Activated naive CD8-positive, alpha-beta T cell treated with anti-CD3 and anti-CD28 coated beads, Interleukin-2, amount 50 U/mL, for 16 hours (primary cell): ENCODE results near the gene GLE1.
"Not testable (repeated sequence)": the region's sequence is repeated elsewhere in the genome, so short reads cannot be mapped to it uniquely, and the experiment has no call there.

Source experiments
- DNase-seq: peaks from one replicate; pipeline ENCODE4 v3.0.0-alpha.2; 2020; ENCODE audit warnings: low read depth, low spot score

The GLE1 gene

DNA sequence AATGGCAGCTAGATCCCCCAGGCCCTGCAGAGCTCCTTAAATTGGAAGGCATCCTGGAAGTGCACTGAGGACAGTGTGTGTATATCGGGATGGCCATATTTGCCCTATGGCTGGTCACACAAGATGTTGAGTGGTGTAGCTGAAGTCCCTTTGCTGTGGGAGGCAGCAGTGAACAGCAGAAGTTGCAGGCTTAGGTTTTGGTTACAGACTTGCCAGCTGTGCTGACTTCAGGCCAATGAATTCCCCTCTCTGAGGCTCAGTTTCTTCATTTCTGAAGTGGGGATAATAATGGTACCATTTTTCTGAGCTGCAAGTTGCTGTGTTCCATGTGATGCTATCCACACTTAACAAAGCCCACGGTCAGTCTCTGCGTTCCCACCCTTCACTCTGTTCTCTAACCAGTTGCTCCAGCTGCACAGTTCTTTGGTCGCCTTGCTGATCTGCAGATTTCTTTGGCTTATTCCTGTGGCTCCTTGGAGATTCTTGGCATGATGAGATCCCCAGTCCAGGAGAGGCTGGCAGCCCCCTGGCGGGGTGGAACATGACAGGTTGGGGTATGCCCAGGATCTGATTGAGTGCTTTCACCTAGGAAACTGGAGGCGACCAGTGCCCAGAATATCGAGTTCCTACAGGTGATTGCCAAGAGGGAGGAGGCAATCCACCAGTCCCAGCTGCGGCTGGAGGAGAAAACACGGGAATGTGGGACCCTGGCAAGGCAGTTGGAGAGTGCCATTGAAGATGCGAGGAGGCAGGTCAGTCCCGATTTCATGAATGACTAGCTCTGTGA lies 6.5 kb upstream of the GLE1 start:
- DNase-seq: no peak

GRCh38 chr9:128498911-128499310 lies 5.6 kb upstream of the GLE1 start:
- no peak for DNase-seq

- no peak for DNase-seq
Measured at GRCh38 chr9:128499920-128500319, 4.6 kb upstream of the GLE1 start.

- not testable (repeated sequence) for DNase-seq
Measured at GRCh38 chr9:128503415-128503825, 1.1 kb upstream of the GLE1 start.

DNA sequence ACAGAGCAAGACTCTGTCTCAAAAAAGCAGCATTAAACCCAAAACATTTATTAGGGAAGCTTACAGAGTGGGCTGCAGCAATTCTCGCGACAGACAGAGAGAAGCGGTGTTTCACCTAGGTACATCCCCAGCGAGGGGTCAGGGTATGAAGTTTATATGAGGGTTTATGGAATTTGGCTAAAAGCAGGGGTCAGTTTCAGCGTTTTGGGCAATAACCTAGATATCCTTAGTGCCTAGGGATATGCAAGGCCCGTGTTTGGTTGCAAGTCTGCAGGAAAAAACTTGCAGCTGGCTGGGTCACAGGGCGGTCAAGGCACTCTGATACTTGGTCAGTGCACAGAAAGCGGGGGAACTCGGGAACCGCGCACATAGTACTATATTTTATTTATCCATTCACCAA lies 649 bp upstream of the GLE1 start:
- DNase-seq: no peak

DNA sequence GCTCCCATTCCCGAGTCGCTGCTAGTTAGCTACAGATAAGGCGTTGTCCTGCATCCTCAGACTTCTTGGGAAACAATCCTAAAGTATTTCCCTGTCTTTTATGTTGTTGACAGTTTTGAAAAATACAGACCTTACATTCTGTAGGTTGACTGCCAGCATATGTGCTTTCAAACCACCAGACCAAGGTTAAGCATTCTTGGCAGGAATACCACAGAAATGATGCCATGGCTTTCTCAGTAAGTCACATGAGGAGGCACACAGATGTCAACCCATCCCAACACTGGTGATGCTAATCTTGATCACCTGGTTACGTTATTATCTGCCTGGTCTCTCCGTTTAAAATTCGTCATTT lies 871 bp downstream of the GLE1 start:
- DNase-seq: no peak

DNA sequence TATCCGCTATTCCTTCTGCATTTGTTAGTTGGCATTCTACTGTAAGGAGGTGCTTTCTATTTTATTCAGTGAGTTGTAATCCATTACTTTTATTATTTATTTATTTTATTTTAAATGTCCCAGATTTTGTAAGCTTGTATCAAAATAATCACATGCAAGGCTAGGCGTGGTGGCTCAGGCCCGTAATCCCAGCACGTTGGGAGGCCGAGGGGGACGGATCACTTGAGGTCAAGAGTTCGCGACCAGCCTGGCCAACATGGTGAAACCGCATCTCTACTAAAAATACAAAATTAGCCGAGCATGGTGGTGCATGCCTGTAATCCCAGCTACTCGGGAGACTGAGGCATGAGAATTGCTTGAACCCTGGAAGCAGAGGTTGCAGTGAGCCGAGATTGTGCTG lies 1.4 kb downstream of the GLE1 start:
- not testable (repeated sequence) for DNase-seq

GRCh38 chr9:128512820-128513219 lies 8.3 kb downstream of the GLE1 start:
- no peak for DNase-seq

- DNase-seq: no peak
Measured at GRCh38 chr9:128521956-128522355, 17.4 kb downstream of the GLE1 start.

GRCh38 chr9:128523199-128523925 lies 18.8 kb downstream of the GLE1 start:
- no peak for DNase-seq

- no peak for DNase-seq
Measured at GRCh38 chr9:128526720-128527119, 22.2 kb downstream of the GLE1 start.

DNA sequence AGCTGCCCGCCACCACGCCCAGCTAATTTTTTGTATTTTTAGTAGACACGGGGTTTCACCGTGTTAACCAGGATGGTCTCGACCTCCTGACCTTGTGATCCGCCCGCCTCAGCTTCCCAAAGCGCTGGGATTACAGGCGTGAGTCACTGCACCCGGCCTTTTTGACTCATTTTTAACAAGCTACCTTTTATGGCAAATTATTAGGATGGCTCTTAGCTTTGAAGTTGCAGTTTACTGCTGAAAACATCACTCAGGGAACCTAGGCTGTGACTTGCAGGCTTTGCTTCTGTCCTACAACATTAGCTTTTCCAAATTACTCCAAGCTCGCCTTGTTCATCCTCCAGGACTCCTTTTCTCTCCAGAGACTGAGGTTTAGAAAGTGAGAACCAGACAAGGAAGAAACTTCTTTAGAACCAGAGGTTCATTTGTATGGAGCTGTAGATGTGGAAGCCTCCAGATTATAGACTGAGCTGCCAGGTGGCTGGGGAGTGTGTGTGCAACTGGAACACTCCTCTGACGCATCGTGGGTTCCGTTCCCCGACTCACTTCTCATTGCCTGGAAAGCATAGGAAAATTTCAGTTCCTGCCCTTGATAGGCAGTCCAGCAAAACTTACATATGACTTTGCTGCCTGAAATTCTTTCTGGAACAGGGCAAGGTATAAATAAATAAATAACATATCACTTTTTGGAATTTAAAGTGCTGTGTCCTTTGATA lies 24.1 kb downstream of the GLE1 start:
- no peak for DNase-seq

- no peak for DNase-seq
Measured at GRCh38 chr9:128529191-128529590, 24.7 kb downstream of the GLE1 start.

DNA sequence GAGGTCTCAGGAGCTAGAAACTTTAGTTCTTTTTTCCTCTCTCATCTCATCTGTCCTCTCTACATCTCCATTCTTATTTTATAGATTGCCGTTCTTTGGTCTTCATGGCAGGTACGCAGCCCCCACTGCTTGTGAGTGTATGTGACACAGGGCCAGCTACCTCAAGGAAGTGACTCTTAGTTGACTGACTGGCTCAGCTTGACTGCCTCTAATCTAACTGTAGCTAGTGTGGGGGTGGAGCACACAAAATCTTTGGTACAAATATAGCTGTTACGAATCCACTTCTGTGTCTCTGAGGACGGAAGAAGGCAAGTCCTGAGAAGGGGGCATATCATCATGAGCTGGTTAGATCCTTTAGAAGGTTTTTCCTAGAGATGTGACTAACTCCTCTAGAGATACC lies 28.1 kb downstream of the GLE1 start:
- no peak for DNase-seq

GRCh38 chr9:128540634-128541360 lies 36.3 kb downstream of the GLE1 start:
- no peak for DNase-seq

DNA sequence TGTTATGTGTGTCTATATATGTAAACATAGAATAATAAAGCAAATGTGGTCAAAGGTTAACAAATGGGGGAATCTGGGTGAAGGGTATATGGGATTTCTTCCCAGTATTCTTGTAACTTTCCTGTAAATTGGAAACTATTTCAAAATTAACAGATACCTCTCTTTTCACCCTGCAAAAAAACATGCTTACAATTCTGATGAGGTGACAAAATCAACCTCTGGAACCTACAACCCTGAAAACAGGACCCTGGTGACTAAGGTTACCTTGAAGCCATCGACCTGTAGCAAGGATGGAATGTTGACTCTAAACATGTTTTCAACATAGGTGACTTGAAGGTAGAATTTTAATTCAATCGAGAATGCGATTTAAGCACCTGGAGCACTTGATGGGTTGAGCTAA lies 42.0 kb downstream of the GLE1 start:
- no peak for DNase-seq

DNA sequence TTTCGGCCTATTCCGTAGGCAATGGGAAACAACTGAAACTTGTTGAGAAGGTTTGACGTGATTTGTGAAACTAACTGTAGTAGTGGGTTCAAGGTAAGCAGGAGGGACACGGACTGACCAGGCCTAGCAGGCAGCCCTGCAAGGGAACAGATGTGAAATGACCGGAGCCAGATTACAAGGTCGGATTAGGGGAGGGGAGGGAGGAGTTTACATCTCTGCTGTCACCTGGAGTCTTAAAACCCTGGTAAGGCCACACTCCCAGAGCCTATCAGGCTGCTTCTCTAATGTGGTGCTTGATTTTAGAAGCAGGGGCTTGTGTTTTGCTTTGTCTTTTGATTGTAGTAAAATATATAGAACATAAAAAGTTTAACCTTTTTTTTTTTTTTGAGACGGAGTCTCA lies 44.4 kb downstream of the GLE1 start:
- DNase-seq: no peak

DNA sequence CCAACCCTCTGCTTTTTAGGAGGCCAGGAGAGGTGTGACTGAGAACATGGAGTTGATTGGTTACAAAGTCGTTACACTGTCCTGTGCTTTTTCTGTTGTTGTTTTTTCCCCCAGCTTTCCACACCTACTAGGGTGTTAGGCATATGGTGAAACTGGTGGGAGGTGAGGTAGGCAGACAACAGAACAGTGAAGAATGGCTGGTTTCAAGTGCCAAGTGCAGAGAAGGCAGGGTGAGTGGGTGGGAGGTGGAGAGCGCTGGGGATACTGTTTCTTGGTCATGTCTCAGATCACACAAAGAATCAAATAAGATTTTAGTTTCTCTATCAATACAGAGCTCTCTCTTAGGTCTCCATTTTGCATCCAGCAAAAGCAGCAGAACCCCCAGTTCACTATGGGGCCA lies 45.7 kb downstream of the GLE1 start:
- DNase-seq: no peak

DNA sequence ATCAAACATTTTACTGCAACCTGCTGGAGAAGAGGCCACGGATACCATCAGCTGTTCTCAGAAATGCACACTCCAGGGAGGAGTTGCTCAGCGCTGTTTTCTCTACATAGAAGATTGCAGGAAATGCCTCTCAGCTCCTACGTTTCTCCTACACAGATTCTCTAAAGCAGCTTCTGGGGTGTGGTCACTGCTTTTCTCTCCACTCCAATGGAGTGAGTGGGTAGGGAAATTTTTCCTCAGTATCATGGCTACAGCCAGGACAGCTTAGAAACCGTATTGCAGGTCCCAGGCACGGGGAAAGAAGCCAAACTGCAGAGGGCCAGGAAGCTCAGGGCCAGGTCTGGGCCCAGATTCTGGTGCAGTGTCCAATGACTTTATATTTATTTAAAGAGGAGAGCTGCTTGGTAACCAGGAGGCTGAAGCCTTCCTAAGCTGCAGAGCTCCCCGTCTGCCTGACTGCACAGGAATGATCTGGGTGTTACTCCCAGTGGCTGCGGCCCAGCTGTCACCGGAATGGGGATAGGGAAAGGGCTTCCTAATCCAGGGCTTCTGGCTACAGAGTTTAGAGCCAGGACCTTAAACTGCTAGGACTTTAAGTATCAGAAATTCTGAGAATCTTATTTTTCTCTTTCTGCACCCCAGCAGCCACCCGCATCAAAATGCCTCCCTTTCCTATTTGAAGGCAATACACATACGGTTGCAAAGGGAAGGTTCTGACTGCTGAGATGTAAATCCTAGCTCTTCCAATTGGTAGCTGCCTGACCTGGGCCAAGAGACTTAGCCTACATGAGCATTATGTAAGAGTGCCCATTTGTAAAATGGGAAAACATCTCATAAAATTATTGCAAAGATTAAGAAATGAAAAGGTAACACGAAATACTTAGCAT lies 46.5 kb downstream of the GLE1 start:
- DNase-seq: no peak

- no peak for DNase-seq
Measured at GRCh38 chr9:128551657-128552152, 47.2 kb downstream of the GLE1 start.
